ENCODE results near the gene S100A16.
"Not testable (repeated sequence)": the region's sequence is repeated elsewhere in the genome, so short reads cannot be mapped to it uniquely, and the experiment has no call there.

The S100A16 gene

GRCh38 chr1:153612755-153613331 is at the start of gene S100A16:
TSS of gene S100A16 (minus strand) at chr1:153613137. CDS start at chr1:153608151, 4,986 bp downstream.
- in situ Hi-C loops (cut with HindIII; ENCODE audit: low sequenced_read_pairs): no loop called here

- in situ Hi-C loops (cut with HindIII; ENCODE audit: low sequenced_read_pairs): no loop called here
These were observed 49.3 kb upstream of the S100A16 start for GRCh38 chr1:153662269-153662668.

DNA sequence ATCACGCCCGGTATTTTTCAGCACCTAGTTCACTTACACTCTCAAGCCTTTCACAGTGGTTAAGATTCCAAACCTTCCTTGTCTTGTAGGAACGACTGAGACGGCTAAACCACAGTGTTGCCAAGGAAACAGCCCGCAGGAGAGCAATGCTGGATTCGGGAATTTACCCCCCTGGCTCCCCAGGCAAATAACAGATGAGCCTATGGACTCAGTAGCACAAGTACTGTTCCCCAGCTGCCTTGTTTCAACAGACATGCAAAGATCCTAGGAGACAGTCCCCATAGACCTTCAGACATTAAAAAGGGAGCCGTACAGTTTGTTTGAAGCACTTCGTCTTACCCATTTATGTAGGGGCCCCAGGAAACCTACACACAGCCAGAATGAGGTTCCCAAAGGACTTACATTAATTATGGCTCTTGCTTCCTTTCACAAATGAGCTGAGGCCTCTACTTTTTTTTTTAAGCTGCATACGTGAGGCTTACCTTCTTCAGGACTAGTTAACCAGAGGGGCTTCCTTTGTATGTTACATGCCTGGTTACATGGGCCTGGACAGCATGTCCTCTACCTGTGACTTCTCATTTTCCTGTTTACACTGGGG is 48.3 kb upstream of the S100A16 start:
- in situ Hi-C loops (cut with HindIII; ENCODE audit: low sequenced_read_pairs): no loop called here

GRCh38 chr1:153659656-153660055 is 46.7 kb upstream of the S100A16 start:
- in situ Hi-C loops (cut with HindIII; ENCODE audit: low sequenced_read_pairs): no loop called here

DNA sequence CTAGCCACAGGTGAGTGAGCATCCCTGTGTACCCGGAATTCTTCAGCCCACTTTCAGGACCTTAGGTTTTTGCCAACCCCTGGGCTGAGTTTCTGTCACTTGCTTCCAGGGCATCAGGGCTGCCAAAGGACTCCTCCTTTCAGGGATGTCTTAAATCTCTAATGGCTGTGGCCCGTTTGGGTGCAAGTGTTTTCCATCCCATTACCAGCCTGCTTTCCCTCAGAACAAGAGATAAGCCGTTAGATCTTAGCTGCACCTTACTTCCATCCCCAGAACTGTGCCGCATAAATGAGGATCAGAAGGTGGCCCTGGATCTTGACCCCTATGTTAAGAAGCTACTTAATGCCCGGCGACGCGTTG is 46.2 kb upstream of the S100A16 start:
- in situ Hi-C loops (cut with HindIII; ENCODE audit: low sequenced_read_pairs): no loop called here

DNA sequence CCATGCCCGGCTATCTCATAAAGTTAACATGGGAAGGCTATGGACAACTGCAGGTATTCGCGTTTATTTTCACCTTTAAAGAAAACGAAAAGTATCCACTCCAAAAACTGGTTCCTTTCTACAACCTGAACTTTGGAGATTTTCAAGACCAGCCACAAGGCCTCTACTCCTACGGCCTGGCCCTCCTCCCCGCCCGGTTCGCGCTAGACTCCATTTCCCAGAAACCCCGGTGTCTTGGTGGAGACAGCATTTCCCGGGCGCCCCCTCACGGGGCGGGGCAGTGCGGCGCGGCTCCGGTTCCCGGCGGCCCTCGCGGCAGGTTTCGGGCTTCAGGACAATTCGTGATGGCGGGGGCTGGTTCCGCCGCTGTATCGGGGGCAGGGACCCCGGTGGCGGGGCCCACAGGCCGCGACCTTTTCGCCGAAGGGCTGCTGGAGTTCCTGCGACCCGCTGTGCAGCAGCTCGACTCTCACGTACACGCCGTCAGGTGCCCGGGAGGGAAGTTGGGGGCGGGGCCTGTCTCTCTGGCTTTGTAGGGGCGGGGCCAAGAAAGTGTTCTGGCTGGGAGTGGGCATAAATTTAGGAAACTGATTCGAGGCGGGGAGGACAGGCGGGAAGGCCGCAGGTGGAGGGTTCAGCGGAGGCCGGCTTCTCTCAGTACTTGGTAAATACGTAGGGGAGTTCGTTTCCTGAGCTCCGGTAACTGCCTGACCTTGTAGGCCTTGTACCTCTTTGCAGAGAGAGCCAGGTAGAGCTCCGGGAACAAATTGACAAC is 45.6 kb upstream of the S100A16 start, which contains the start of gene SNAPIN:
TSS of gene SNAPIN (plus strand) at position 304 of the 775 bp plus-strand sequence. CDS start at position 345, 41 bp downstream.
- in situ Hi-C loops (cut with HindIII; ENCODE audit: low sequenced_read_pairs): no loop called here

DNA sequence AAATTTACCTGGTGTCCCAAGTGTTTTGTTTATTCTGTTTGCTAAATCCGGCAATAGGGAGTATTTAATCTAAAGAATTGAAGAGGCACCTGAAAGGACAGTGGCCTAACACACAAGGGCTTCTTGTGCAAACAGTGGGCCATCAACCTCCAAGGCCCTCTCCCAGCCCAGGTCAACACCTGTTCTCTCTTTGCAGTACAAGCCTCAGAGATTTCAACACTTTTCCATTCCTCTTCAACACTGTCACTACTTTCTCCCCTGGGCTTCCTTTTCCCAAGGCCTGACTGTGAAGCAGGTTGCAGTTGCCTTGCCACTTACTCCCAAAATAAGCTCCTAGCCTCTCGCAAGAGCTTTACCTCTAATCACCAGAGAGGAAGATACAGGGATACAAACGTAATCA is 42.4 kb upstream of the S100A16 start:
- in situ Hi-C loops (cut with HindIII; ENCODE audit: low sequenced_read_pairs): no loop called here

- in situ Hi-C loops (cut with HindIII; ENCODE audit: low sequenced_read_pairs): no loop called here
These were observed 40.0 kb upstream of the S100A16 start for GRCh38 chr1:153652805-153653500.

- in situ Hi-C loops (cut with HindIII; ENCODE audit: low sequenced_read_pairs): no loop called here
These were observed 38.8 kb upstream of the S100A16 start for GRCh38 chr1:153651771-153652170.

GRCh38 chr1:153649863-153650235 is 36.9 kb upstream of the S100A16 start:
- in situ Hi-C loops (cut with HindIII; ENCODE audit: low sequenced_read_pairs): no loop called here

- in situ Hi-C loops (cut with HindIII; ENCODE audit: low sequenced_read_pairs): no loop called here
These were observed 36.4 kb upstream of the S100A16 start for GRCh38 chr1:153649137-153649862.

DNA sequence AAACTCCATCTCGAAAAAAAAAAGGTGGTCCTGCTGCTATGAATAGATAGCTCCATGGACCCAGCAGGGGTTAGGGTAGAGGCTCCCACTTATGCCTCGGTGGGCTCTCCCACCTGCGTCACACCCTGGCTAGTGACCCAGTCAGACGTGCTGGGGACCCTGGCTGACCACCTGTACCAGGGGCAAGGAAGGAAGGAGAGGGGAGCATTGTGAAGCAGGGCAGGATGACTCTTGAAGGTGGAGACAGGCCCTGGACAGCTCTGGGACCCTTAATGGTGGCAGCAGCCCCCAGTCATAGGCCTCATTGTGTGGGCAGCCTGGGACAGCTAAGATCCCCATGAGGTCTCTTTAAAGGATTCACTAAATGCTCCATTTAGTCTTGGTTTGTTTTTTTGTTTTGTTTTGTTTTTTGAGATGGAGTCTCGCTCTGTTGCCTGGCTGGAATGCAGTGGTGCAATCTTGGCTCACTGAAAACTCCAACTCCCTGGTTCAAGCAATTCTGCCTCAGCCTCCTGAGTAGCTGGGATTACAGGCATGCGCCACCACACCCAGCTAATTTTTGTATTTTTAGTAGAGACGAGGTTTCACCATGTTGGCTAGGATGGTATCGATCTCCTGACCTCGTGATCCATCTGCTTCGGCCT is 35.2 kb upstream of the S100A16 start:
- in situ Hi-C loops (cut with HindIII; ENCODE audit: low sequenced_read_pairs): no loop called here

- in situ Hi-C loops (cut with HindIII; ENCODE audit: low sequenced_read_pairs): no loop called here
These were observed 34.4 kb upstream of the S100A16 start for GRCh38 chr1:153647346-153647714.

DNA sequence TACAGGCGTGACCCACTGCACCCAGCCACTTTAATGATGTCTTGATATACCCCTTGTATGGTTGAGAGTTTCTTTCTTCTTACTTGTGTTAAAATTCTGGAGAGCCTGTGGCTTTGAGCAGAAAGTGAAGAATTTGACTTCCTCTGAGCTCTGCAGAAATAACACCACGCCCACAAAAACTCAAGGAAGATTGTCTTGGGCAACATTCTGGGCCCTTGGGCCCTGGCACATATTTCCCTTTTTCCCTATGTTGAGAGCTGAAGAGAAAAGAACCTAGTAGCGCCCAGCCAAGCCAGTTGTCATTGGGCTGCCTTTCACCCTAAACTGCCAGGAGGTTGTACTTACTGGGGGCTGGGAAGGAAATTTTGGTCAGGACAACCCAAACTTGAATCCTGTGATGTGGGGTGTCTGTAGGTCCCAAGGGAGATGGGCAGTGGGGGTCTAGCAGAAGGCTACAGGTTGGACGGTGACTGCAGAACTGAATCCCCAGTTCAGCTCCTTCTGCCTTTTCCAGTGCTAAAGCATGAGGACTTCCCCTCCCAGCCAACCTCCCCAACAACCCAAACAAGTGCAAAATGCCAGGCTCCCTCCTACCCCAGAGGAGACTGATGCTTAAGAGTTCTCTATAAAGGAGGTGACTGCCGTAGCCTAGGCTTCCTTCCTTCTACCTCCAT is 33.9 kb upstream of the S100A16 start:
- in situ Hi-C loops (cut with HindIII; ENCODE audit: low sequenced_read_pairs): no loop called here

DNA sequence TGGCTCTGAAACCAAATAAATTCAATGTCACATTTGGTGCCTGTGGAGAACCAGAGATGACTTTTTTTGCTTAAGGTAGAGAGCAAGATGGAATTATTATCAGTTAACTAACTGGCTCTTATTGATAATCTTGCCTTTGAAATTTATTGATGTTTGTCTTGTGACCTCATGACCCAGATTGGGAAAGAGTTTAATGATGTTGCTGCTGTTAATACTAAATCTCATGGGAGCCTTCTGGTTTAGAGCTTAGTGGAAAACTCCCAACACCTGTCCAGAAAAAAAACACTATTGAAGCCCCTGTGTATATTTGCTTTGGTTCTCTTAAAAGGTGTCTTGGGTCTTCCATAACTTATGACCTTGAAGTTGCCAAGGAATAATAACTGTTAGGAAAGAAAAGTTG is 30.9 kb upstream of the S100A16 start:
- in situ Hi-C loops (cut with HindIII; ENCODE audit: low sequenced_read_pairs): no loop called here

GRCh38 chr1:153643100-153643499 is 30.2 kb upstream of the S100A16 start:
- in situ Hi-C loops (cut with HindIII; ENCODE audit: low sequenced_read_pairs): no loop called here

DNA sequence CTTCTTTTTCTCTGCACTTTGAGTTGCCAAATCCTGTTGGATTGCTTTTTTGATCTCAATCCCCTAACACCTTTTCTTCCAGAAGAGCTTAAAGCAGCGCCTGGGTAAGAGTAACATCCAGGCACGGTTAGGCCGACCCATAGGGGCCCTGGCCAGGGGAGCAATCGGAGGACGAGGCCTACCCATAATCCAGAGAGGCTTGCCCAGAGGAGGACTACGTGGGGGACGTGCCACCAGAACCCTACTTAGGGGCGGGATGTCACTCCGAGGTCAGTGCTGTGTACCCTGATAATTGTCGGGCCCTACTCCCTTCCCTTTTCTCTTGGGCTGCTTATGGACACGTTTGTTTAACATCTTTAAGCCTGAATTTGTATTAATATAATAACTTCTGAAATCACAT is 29.2 kb upstream of the S100A16 start:
- in situ Hi-C loops (cut with HindIII; ENCODE audit: low sequenced_read_pairs): no loop called here

GRCh38 chr1:153640861-153641260 is 27.9 kb upstream of the S100A16 start:
- in situ Hi-C loops (cut with HindIII; ENCODE audit: low sequenced_read_pairs): no loop called here

DNA sequence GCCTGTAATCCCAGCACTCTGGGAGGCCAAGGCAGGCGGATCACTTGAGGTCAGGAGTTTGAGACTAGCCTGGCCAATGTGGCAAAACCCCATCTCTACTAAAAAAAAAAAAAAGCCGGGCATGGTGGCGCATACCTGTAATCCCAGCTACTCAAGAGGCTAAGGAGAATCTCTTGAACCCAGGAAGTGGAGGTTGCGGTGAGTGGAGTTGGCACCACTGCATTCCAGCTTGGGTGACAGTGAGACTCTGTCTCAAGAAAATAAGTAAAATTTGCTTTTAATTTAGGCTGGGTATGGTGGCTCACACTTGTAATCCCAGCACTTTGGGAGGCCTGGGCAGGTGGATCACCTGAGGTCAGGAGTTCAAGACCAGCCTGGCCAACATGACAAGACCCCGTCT is 27.3 kb upstream of the S100A16 start:
- in situ Hi-C loops (cut with HindIII; ENCODE audit: low sequenced_read_pairs): not testable (repeated sequence)

- in situ Hi-C loops (cut with HindIII; ENCODE audit: low sequenced_read_pairs): no loop called here
These were observed 26.3 kb upstream of the S100A16 start for GRCh38 chr1:153639280-153639679.
